GM23248 (cell line): ENCODE measurements around the gene SRP72. TPM values are rescaled to one million over a fixed set of nuclear protein-coding genes. Genes with fewer than 3 reads are reported as not detected.

Experiments used
- DNase-seq: peaks from one replicate; pipeline ENCODE4 v3.0.0-alpha.2; 2015
- H2AFZ ChIP-seq: fragments of 200-600 bp; sonication (generic); 2 replicates; pipeline ENCODE4 v1.6.1; 2016; ENCODE audit warnings: antibody characterized with exemption
- H3F3A ChIP-seq: fragments of 200-600 bp; sonication (generic); 2 replicates; pipeline ENCODE4 v1.6.1; 2016; ENCODE audit warnings: mild to moderate bottlenecking, antibody characterized with exemption, mixed run types; ENCODE audit not compliant: insufficient read depth
- H3K27ac ChIP-seq: fragments of 200-600 bp; sonication (generic); 2 replicates; pipeline ENCODE4 v1.5.1; 2016; ENCODE audit warnings: mild to moderate bottlenecking
- H3K27me3 ChIP-seq: fragments of 200-600 bp; sonication (generic); replicated peaks from 2 replicates; pipeline ENCODE4 v1.6.1; 2016; ENCODE audit warnings: mild to moderate bottlenecking; ENCODE audit not compliant: insufficient read depth
- H3K36me3 ChIP-seq: fragments of 200-600 bp; sonication (generic); 2 replicates; pipeline ENCODE4 v1.6.1; 2016; ENCODE audit warnings: low read depth, mild to moderate bottlenecking
- H3K4me1 ChIP-seq: fragments of 200-600 bp; sonication (generic); 2 replicates; pipeline ENCODE4 v1.6.1; 2016; ENCODE audit warnings: mild to moderate bottlenecking; ENCODE audit not compliant: insufficient read depth
- H3K4me2 ChIP-seq: fragments of 200-600 bp; sonication (generic); one replicate; pipeline ENCODE4 v1.6.1; 2016; ENCODE audit warnings: mild to moderate bottlenecking; ENCODE audit not compliant: unreplicated experiment
- H3K4me3 ChIP-seq: fragments of 200-600 bp; sonication (generic); 2 replicates; pipeline ENCODE4 v1.5.1; 2016; ENCODE audit warnings: mild to moderate bottlenecking
- H3K79me2 ChIP-seq: fragments of 200-600 bp; sonication (generic); 2 replicates; pipeline ENCODE4 v1.6.1; 2016; ENCODE audit warnings: mild to moderate bottlenecking; ENCODE audit not compliant: insufficient read depth
- H3K9ac ChIP-seq: fragments of 200-600 bp; sonication (generic); 2 replicates; pipeline ENCODE4 v1.6.1; 2016; ENCODE audit warnings: mild to moderate bottlenecking
- H3K9me2 ChIP-seq: fragments of 200-600 bp; sonication (generic); 2 replicates; pipeline ENCODE4 v1.6.1; 2016; ENCODE audit warnings: mixed run types, mild to moderate bottlenecking, moderate library complexity; ENCODE audit not compliant: insufficient read depth
- H3K9me3 ChIP-seq: fragments of 200-600 bp; sonication (generic); one replicate; pipeline ENCODE4 v1.6.1; 2017; ENCODE audit warnings: low read depth
- H4K20me1 ChIP-seq: fragments of 200-600 bp; sonication (generic); 2 replicates; pipeline ENCODE4 v1.6.0; 2016; ENCODE audit not compliant: insufficient read depth
- EZH2 ChIP-seq: fragments of 200-600 bp; sonication (generic); IDR thresholded peaks from 2 replicates; pipeline ENCODE4 v1.6.1; 2018; ENCODE audit warnings: antibody characterized with exemption, mild to moderate bottlenecking; ENCODE audit not compliant: insufficient read depth, poor library complexity, severe bottlenecking
- EZH2phosphoT487 ChIP-seq: fragments of 200-600 bp; sonication (generic); IDR thresholded peaks from 2 replicates; pipeline ENCODE4 v1.6.1; 2018; ENCODE audit warnings: antibody characterized with exemption, moderate library complexity, mild to moderate bottlenecking, low read depth; ENCODE audit not compliant: insufficient read depth
- WGBS, 2 experiments: methylation state at CpG; one replicate each; pipeline ENCODE4 v1.1.6; 2015 to 2017; ENCODE audit warnings: low lambda C conversion rate in 2 of 2, low coverage in 1 of 2; ENCODE audit errors: missing lambda C conversion rate in 2 of 2; 5-methylcytosine and 5-hydroxymethylcytosine counted together
- in situ Hi-C: fragments of 300-500 bp; cut with MboI; formaldehyde crosslinking; loops from 2 replicates; pipeline ENCODE4 v1.15.0; 2020
- polyA plus RNA-seq: library from polyadenylated mRNA; unstranded; fragments of >200 nt; fragmentation: Nextera tagmentation; extraction: Ambion mirVana; gene quantifications from 2 replicates; pipeline ENCODE4 v1.2.1, GENCODE V29; 2016
- total RNA-seq: library from RNA; depleted of rRNA; stranded (reverse); fragments of >200 nt; shearing (Covaris generic); gene quantifications from 2 replicates; pipeline ENCODE4 v1.2.3, GENCODE V29; 2014

Gene SRP72
- total and polyA plus RNA-seq, 2 experiments from 2014 or later: 70.0 to 128 TPM

DNA sequence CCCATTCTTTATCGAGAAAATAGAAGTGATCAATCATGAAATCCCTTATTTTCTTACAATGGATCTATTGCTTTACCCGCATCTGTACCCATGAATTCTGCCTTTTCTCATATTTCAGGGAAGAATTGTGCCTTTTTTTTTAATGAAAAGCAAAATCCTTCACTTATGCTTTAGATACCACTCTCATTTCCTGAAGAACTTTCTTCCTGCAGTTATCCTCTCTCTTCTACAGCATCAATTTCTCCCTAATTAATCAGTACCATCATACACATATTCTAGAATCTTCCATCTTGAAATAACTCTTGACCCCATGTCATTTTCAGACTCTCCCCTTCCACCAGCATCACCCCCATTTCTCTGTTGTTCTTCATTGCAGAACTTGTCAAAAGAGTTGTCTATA lies 64.8 kb downstream of the SRP72 start:
- no peaks in the 10 kb centered on the region for H3K36me3 ChIP-seq
- no peak overlapping the region for H3K4me3 ChIP-seq
- no peak for DNase-seq
- no peaks in the 10 kb centered on the region for H3F3A ChIP-seq
- no peak overlapping the region for H2AFZ ChIP-seq
- TF ChIP-seq EZH2: no peak
- no peak for TF ChIP-seq EZH2phosphoT487
- no peaks in the 10 kb centered on the region for H3K9me2 ChIP-seq
- H3K9ac ChIP-seq: no peak overlapping the region
- no peak overlapping the region for H3K27ac ChIP-seq
- H3K4me1 ChIP-seq: no peaks in the 10 kb centered on the region
- H3K9me3 ChIP-seq: no peaks in the 10 kb centered on the region
- peaks cover 25% of the 10 kb centered on the region for H3K27me3 ChIP-seq
- in situ Hi-C loops: no loop called here
- no peaks in the 10 kb centered on the region for H3K79me2 ChIP-seq
- WGBS, 2 experiments: 90 to 95% methylated on average over 2 of the region's 2 CpGs
- no peak overlapping the region for H3K4me2 ChIP-seq
- no peaks in the 10 kb centered on the region for H4K20me1 ChIP-seq

DNA sequence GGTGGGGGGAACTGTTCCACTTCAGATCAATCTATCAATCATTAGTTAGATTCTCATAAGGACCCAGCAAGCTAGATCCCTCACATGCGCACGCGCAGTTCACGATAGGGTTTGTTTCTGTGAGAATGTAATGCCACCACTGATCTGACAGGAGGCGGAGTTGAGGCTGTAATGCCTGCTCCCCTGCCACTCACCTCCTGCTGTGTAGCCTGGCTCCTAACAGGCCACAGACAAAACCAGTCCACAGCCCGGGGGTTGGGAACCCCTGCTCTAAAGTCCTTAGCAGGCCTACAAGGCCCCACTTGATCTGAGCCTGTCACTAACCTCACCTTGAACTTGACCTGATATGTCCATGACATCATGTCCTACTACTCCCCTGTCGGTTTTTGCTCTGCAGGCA lies 68.5 kb downstream of the SRP72 start:
- 79 to 81% methylated on average over 7 of the region's 7 CpGs for WGBS, 2 experiments
- H3K9me3 ChIP-seq: no peaks in the 10 kb centered on the region
- H3K27me3 ChIP-seq: peaks cover 23% of the 10 kb centered on the region
- H4K20me1 ChIP-seq: no peaks in the 10 kb centered on the region
- H3K4me1 ChIP-seq: no peaks in the 10 kb centered on the region
- TF ChIP-seq EZH2phosphoT487 (no peak), EZH2 (no peak)
- no peaks in the 10 kb centered on the region for H3K9me2 ChIP-seq
- no peak overlapping the region for H3K4me2 ChIP-seq
- H3K9ac ChIP-seq: no peak overlapping the region
- H3K36me3 ChIP-seq: no peaks in the 10 kb centered on the region
- DNase-seq: no peak
- no peak overlapping the region for H3K4me3 ChIP-seq
- no peaks in the 10 kb centered on the region for H3F3A ChIP-seq
- in situ Hi-C loops: no loop called here
- no peak overlapping the region for H2AFZ ChIP-seq
- H3K79me2 ChIP-seq: no peaks in the 10 kb centered on the region
- no peak overlapping the region for H3K27ac ChIP-seq

DNA sequence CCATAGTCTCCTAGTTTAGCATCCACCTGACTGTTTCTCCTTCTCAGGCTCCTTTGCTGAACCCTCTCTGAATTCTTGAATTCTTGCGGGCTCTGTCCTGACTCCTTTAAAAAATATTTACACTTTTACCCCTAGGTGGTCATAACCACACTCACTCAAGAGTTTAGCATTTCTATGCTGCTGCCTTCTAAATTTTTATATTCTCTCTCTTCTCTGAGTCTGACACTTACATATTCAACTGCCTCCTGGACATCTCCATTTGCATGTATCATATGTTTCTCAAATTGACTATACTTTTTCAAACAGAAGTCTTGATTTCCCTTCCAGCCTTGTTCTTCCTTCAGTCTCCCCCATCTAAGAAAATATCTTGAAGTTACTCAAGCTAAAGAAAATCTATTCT lies 69.7 kb downstream of the SRP72 start:
- Histone ChIP-seq H3K9me3 (no peaks in the 10 kb centered on the region), H3K27ac (no peak overlapping the region), H3K9me2 (no peaks in the 10 kb centered on the region), H3K27me3 (peaks cover 11% of the 10 kb centered on the region), H3F3A (no peaks in the 10 kb centered on the region), H3K4me2 (no peak overlapping the region), H3K4me3 (no peak overlapping the region), H3K79me2 (no peaks in the 10 kb centered on the region), H4K20me1 (no peaks in the 10 kb centered on the region), H2AFZ (no peak overlapping the region), H3K9ac (no peak overlapping the region), H3K36me3 (no peaks in the 10 kb centered on the region), H3K4me1 (no peaks in the 10 kb centered on the region)
- TF ChIP-seq EZH2 (no peak), EZH2phosphoT487 (no peak)
- in situ Hi-C loops: no loop called here
- no peak for DNase-seq
- 82 to 94% methylated on average over 1 of the region's 1 CpG for WGBS, 2 experiments

DNA sequence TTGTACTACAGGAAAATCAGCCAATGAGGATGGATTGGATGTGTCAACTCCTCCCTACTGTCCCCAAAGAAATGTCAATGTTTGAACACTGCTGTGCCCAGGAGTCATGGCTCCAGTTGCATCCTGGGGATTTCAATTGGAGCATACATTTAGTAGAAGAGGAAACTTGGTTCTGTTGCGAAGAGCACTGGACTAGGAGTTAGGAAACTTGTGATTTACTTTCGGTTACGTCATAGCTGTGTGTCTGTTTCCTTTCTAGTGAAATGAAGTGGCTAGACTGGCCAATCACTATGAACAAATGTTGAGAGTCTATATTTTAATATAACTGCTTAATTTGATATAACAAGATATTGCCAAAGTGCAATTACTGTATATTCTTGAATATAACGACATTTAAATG lies 73.4 kb downstream of the SRP72 start:
- Histone ChIP-seq H3F3A (no peaks in the 10 kb centered on the region), H3K4me2 (no peak overlapping the region), H3K27ac (no peak overlapping the region), H3K9me2 (no peaks in the 10 kb centered on the region), H3K36me3 (no peaks in the 10 kb centered on the region), H2AFZ (no peak overlapping the region), H3K79me2 (no peaks in the 10 kb centered on the region), H3K4me1 (no peaks in the 10 kb centered on the region), H3K27me3 (peaks cover 6% of the 10 kb centered on the region), H3K4me3 (no peak overlapping the region), H3K9ac (no peak overlapping the region), H3K9me3 (no peaks in the 10 kb centered on the region), H4K20me1 (no peaks in the 10 kb centered on the region)
- no peak for TF ChIP-seq EZH2phosphoT487
- TF ChIP-seq EZH2: no peak
- in situ Hi-C loops: no loop called here
- WGBS, 2 experiments: 91 to 97% methylated on average over 4 of the region's 4 CpGs
- DNase-seq: no peak

DNA sequence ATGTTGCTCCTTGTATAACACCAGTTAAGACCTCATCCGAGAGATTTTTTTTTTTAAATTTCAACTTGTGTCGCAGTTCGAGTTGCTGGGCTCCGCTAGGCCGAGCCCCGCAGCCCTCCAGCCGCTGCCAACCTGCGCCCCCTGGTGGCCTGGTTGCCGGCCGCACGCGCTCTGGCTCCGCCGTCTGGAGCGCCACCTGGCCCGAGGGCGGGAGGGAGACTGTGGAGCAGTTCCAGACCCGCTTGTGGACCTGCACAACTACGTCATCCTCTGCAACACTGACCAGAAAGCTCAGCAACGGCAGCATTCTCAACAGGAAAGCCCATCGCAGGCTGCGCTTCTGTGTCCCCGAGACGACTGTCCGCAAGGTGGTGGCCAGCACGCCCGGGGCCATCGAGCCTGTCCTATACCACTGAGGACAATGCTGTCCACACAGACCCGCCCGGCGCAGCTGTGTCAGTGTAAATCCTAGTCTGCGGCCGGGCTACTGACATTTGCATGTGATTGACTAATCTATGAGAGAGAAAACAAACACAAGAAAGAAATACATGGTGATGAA lies 77.2 kb downstream of the SRP72 start:
- Histone ChIP-seq H3K9me2 (no peaks in the 10 kb centered on the region), H3K27me3 (peaks cover 36% of the 10 kb centered on the region), H2AFZ (peak overlapping the region; percentile 61), H3F3A (no peaks in the 10 kb centered on the region), H3K9me3 (no peaks in the 10 kb centered on the region), H3K27ac (no peak overlapping the region), H3K4me3 (peak overlapping the region; percentile 51), H3K36me3 (no peaks in the 10 kb centered on the region), H4K20me1 (no peaks in the 10 kb centered on the region), H3K9ac (peak overlapping the region; percentile 33; the same call in 1 of the 2 replicates), H3K79me2 (no peaks in the 10 kb centered on the region), H3K4me1 (no peaks in the 10 kb centered on the region), H3K4me2 (peak overlapping the region; percentile 46)
- 5 to 7% methylated on average over 26 to 33 of the region's 33 CpGs for WGBS, 2 experiments
- in situ Hi-C loops: no loop called here
- peak; percentile 77 for DNase-seq
- TF ChIP-seq EZH2: no peak
- no peak for TF ChIP-seq EZH2phosphoT487
